Breast epithelium (tissue), 3 donors: ENCODE data around the gene MYH6.

ENCODE experiments used
- CTCF ChIP-seq, 3 donors: fragments of 450-650 bp; IDR thresholded peaks; one replicate each; pipeline ENCODE4 v1.5.1; 2016 to 2017; ENCODE audit warnings: antibody characterized with exemption in 3 of 3, mild to moderate bottlenecking in 3 of 3, moderate library complexity in 3 of 3
- POLR2A ChIP-seq: fragments of 450-650 bp; IDR thresholded peaks from one replicate; pipeline ENCODE4 v1.6.1; 2016; ENCODE audit warnings: antibody characterized with exemption, mild to moderate bottlenecking, moderate library complexity

- no peak for TF ChIP-seq CTCF (IDR thresholded peaks at IDR 0.05)
- no peak for TF ChIP-seq POLR2A
Observed at GRCh38 chr14:23450379-23450778, 42.3 kb upstream of the MYH6 start.
